ENCODE data around the gene DDX47. TPM values are rescaled to one million over a fixed set of nuclear protein-coding genes. Genes with fewer than 3 reads are reported as not detected.
"Not testable (repeated sequence)": the region's sequence is repeated elsewhere in the genome, so short reads cannot be mapped to it uniquely, and the experiment has no call there.

DDX47 gene
- total RNA-seq, 1 donor from 2014 or later = 97.1 TPM

GRCh38 chr12:12800406-12801180, 12.6 kb upstream of the DDX47 start:
- Mint-ChIP-seq H3K27ac (no peak overlapping the region), H3K27me3 (no peaks in the 10 kb centered on the region), H3K4me1 (peaks cover 43% of the 10 kb centered on the region), H3K36me3 (ENCODE audit: low read depth) (no peaks in the 10 kb centered on the region), H3K4me3 (no peak overlapping the region), H3K9me3 (no peaks in the 10 kb centered on the region)
- DNase-seq (no peak), ATAC-seq (ENCODE audit: low read depth) (no peak)
- ChIA-PET POLR2A (interaction anchor here (1.5 kb wide), 1 partner anchor 13 kb away, joined by 3 read pairs; the partner anchor contains the start of gene DDX47), CTCF (interaction anchor here (1.3 kb wide), 1 partner anchor 11 kb away, joined by 4 read pairs; no protein-coding TSS in a partner anchor)
- intact Hi-C loops (cut with micrococcal nuclease) = loop anchor here (1.0 to 10.0 kb wide), 2 partner anchors 8 to 1066 kb away; no protein-coding TSS in a partner anchor
- TF ChIP-seq CTCF (IDR thresholded peaks at IDR 0.05) = no peak

- H3K27ac Mint-ChIP-seq = peak overlapping the region; percentile 8
- peaks cover 51% of the 10 kb centered on the region for H3K4me1 Mint-ChIP-seq
- intact Hi-C loops (cut with micrococcal nuclease) = loop anchor here (10.0 kb wide), 1 partner anchor 1067 kb away; no protein-coding TSS in a partner anchor
- not testable (repeated sequence) for DNase-seq; H3K27me3 Mint-ChIP-seq; H3K4me3 Mint-ChIP-seq; H3K36me3 Mint-ChIP-seq (ENCODE audit: low read depth); H3K9me3 Mint-ChIP-seq
- CTCF ChIA-PET = interaction anchor here (1.3 kb wide), 1 partner anchor 12 kb away, joined by 4 read pairs; no protein-coding TSS in a partner anchor
- POLR2A ChIA-PET = interaction anchor here (0.6 to 0.7 kb wide), 2 partner anchors 14 to 85 kb away, joined by 3 to 4 read pairs; no protein-coding TSS in a partner anchor
- peak; percentile 35 for ATAC-seq (ENCODE audit: low read depth)
These were observed 11.5 kb upstream of the DDX47 start for GRCh38 chr12:12801656-12802055.

GRCh38 chr12:12803186-12803585, 10.0 kb upstream of the DDX47 start:
- no peaks in the 10 kb centered on the region for H3K36me3 Mint-ChIP-seq (ENCODE audit: low read depth)
- ChIA-PET POLR2A (interaction anchor here (0.7 to 2.5 kb wide), 6 partner anchors 10 to 446 kb away, joined by 3 to 19 read pairs (median 4); partner anchors contain the start of genes BORCS5 and DDX47), CTCF (interaction anchor here (0.7 to 5.3 kb wide), 3 partner anchors 15 to 409 kb away, joined by 3 to 30 read pairs (median 3); no protein-coding TSS in a partner anchor)
- DNase-seq (no peak), ATAC-seq (ENCODE audit: low read depth) (peak; percentile 70)
- no peaks in the 10 kb centered on the region for H3K27me3 Mint-ChIP-seq
- H3K4me1 Mint-ChIP-seq = peaks cover 65% of the 10 kb centered on the region
- peak overlapping the region; percentile 12 for H3K4me3 Mint-ChIP-seq
- intact Hi-C loops (cut with micrococcal nuclease) = loop anchor here (1.0 to 10.0 kb wide), 3 partner anchors 10 to 1068 kb away; partner anchors contain the start of gene DDX47
- peak overlapping the region; percentile 6 for H3K27ac Mint-ChIP-seq
- no peak for TF ChIP-seq CTCF (IDR thresholded peaks at IDR 0.05)
- H3K9me3 Mint-ChIP-seq = no peaks in the 10 kb centered on the region

GRCh38 chr12:12804011-12804410, 9.1 kb upstream of the DDX47 start:
- H3K27me3 Mint-ChIP-seq = no peaks in the 10 kb centered on the region
- H3K27ac Mint-ChIP-seq = peak overlapping the region; percentile 96
- peaks cover 73% of the 10 kb centered on the region for H3K4me1 Mint-ChIP-seq
- H3K9me3 Mint-ChIP-seq = no peaks in the 10 kb centered on the region
- POLR2A ChIA-PET = interaction anchor here (0.8 to 2.5 kb wide), 5 partner anchors 9 to 106 kb away, joined by 3 to 19 read pairs (median 6); partner anchors contain the start of gene DDX47
- intact Hi-C loops (cut with micrococcal nuclease) = loop anchor here (10.0 kb wide), 1 partner anchor 1069 kb away; no protein-coding TSS in a partner anchor
- H3K4me3 Mint-ChIP-seq = no peak overlapping the region
- CTCF ChIA-PET = interaction anchor here (5.3 kb wide), 1 partner anchor 16 kb away, joined by 30 read pairs; no protein-coding TSS in a partner anchor
- DNase-seq (no peak), ATAC-seq (ENCODE audit: low read depth) (no peak)
- no peak for TF ChIP-seq CTCF (IDR thresholded peaks at IDR 0.05)
- H3K36me3 Mint-ChIP-seq (ENCODE audit: low read depth) = no peaks in the 10 kb centered on the region

- ChIA-PET CTCF (interaction anchor here (1.0 to 5.3 kb wide), 2 partner anchors 9 to 16 kb away, joined by 4 to 30 read pairs; partner anchors contain the start of gene DDX47), POLR2A (interaction anchor here (1.4 to 2.5 kb wide), 3 partner anchors 9 to 17 kb away, joined by 3 to 19 read pairs (median 15); partner anchors contain the start of gene DDX47)
- ATAC-seq (ENCODE audit: low read depth) = no peak
- intact Hi-C loops (cut with micrococcal nuclease) = loop anchor here (10.0 kb wide), 1 partner anchor 1070 kb away; no protein-coding TSS in a partner anchor
- no peaks in the 10 kb centered on the region for H3K27me3 Mint-ChIP-seq
- H3K4me3 Mint-ChIP-seq = no peak overlapping the region
- H3K36me3 Mint-ChIP-seq (ENCODE audit: low read depth) = no peaks in the 10 kb centered on the region
- no peak for TF ChIP-seq CTCF (IDR thresholded peaks at IDR 0.05)
- H3K27ac Mint-ChIP-seq = peak overlapping the region; percentile 96
- no peak for DNase-seq
- peaks cover 77% of the 10 kb centered on the region for H3K4me1 Mint-ChIP-seq
- no peaks in the 10 kb centered on the region for H3K9me3 Mint-ChIP-seq
These were observed 8.7 kb upstream of the DDX47 start for GRCh38 chr12:12804432-12804886.

Measured in activated B cell treated with CpG ODN at 0.5 μM for 24 hours (primary cell).